ENCODE measurements around the gene MBNL3.
"Not testable (repeated sequence)": the region's sequence is repeated elsewhere in the genome, so short reads cannot be mapped to it uniquely, and the experiment has no call there.

The MBNL3 gene

GRCh38 chrX:132474544-132475248 is 14.1 kb downstream of the MBNL3 start:
- DNase-seq, result no peak

- DNase-seq, result no peak
These were observed 16.4 kb downstream of the MBNL3 start for GRCh38 chrX:132472397-132472796.

GRCh38 chrX:132470831-132471230 is 18.0 kb downstream of the MBNL3 start:
- DNase-seq, result peak; percentile 89

- DNase-seq, result no peak
These were observed 18.7 kb downstream of the MBNL3 start for GRCh38 chrX:132470179-132470578.

GRCh38 chrX:132468454-132468853 is 20.4 kb downstream of the MBNL3 start:
- no peak for DNase-seq

- no peak for DNase-seq
These were observed 20.8 kb downstream of the MBNL3 start for GRCh38 chrX:132467989-132468388.

GRCh38 chrX:132467026-132467425 is 21.8 kb downstream of the MBNL3 start:
- DNase-seq, result no peak

- peak; percentile 51 for DNase-seq
These were observed 25.4 kb downstream of the MBNL3 start for GRCh38 chrX:132463411-132463810.

GRCh38 chrX:132461886-132462285 is 27.0 kb downstream of the MBNL3 start:
- DNase-seq, result no peak

- DNase-seq, result no peak
These were observed 35.8 kb downstream of the MBNL3 start for GRCh38 chrX:132452911-132453550.

GRCh38 chrX:132445909-132446308 is 42.9 kb downstream of the MBNL3 start:
- DNase-seq, result not testable (repeated sequence)

GRCh38 chrX:132444936-132445335 is 43.9 kb downstream of the MBNL3 start:
- DNase-seq, result no peak

- DNase-seq, result peak; percentile 51
These were observed 45.4 kb downstream of the MBNL3 start for GRCh38 chrX:132443196-132444135.

GRCh38 chrX:132442691-132443090 is 46.1 kb downstream of the MBNL3 start:
- peak; percentile 9 for DNase-seq

- no peak for DNase-seq
These were observed 53.6 kb downstream of the MBNL3 start for GRCh38 chrX:132435222-132435621.

- no peak for DNase-seq
These were observed 55.3 kb downstream of the MBNL3 start for GRCh38 chrX:132433551-132433950.

- DNase-seq, result no peak
These were observed 55.8 kb downstream of the MBNL3 start for GRCh38 chrX:132433001-132433400.

GRCh38 chrX:132428896-132429295 is 59.9 kb downstream of the MBNL3 start:
- no peak for DNase-seq

GRCh38 chrX:132426695-132427281 is 62.0 kb downstream of the MBNL3 start:
- DNase-seq, result no peak

GRCh38 chrX:132425744-132426318 is 63.0 kb downstream of the MBNL3 start:
- no peak for DNase-seq

- no peak for DNase-seq
These were observed 65.5 kb downstream of the MBNL3 start for GRCh38 chrX:132423323-132423722.

- DNase-seq, result no peak
These were observed 73.8 kb downstream of the MBNL3 start for GRCh38 chrX:132415012-132415411.

- DNase-seq, result no peak
These were observed 74.4 kb downstream of the MBNL3 start for GRCh38 chrX:132414404-132414803.
